HepG2 (cell line): Measurements from ENCODE around the gene ATP6V0A1. TPM values are rescaled to one million over a fixed set of nuclear protein-coding genes. Genes with fewer than 3 reads are reported as not detected.

Experiments
- ADNP ChIP-seq: sonication (generic); formaldehyde crosslinking; IDR thresholded peaks from 2 replicates; pipeline ENCODE4 v1.4.0; 2020; ENCODE audit warnings: missing genetic modification reagents
- HCFC1 ChIP-seq: fragments of 150-350 bp; IDR thresholded peaks from 2 replicates; pipeline ENCODE4 v1.6.1; 2014; ENCODE audit warnings: low read depth, low read length
- IRF9 ChIP-seq: sonication (generic); formaldehyde crosslinking; IDR thresholded peaks from 2 replicates; pipeline ENCODE4 v1.8.0; 2022; ENCODE audit warnings: missing genetic modification reagents, mild to moderate bottlenecking, borderline replicate concordance
- JDP2 ChIP-seq: sonication (generic); formaldehyde crosslinking; IDR thresholded peaks from 2 replicates; pipeline ENCODE4 v1.8.1; 2022; ENCODE audit warnings: missing genetic modification reagents, borderline replicate concordance
- MEF2D ChIP-seq: sonication (generic); formaldehyde crosslinking; IDR thresholded peaks from 2 replicates; pipeline ENCODE4 v1.5.1; 2020; ENCODE audit warnings: mild to moderate bottlenecking, missing genetic modification reagents
- NONO ChIP-seq, 2 experiments: fragments of 450-650 bp in 1 of 2; sonication (generic) in 1 of 2; formaldehyde crosslinking in 1 of 2; IDR thresholded peaks in 1 of 2; conservative IDR thresholded peaks in 1 of 2; 2 replicates each; pipeline versions ENCODE4 v1.6.1 to v1.8.0; 2017 to 2022; ENCODE audit warnings: mild to moderate bottlenecking in 1 of 2, missing genetic modification reagents in 1 of 2, moderate library complexity in 1 of 2
- NR2F2 ChIP-seq: IDR thresholded peaks from 2 replicates; pipeline ENCODE4 v1.6.1; 2012; ENCODE audit warnings: low read depth, inconsistent platforms, borderline replicate concordance
- SMAD3 ChIP-seq: sonication (generic); formaldehyde crosslinking; IDR thresholded peaks from 2 replicates; pipeline ENCODE4 v1.4.0; 2020; ENCODE audit warnings: missing genetic modification reagents
- YEATS2 ChIP-seq: sonication (generic); formaldehyde crosslinking; IDR thresholded peaks from 2 replicates; pipeline ENCODE4 v1.4.0; 2020; ENCODE audit warnings: missing genetic modification reagents, borderline replicate concordance
- ZBTB38 ChIP-seq: sonication (generic); formaldehyde crosslinking; IDR thresholded peaks from 2 replicates; pipeline ENCODE4 v1.5.1; 2020; ENCODE audit warnings: mild to moderate bottlenecking, missing genetic modification reagents
- ZNF230 ChIP-seq: sonication (generic); formaldehyde crosslinking; IDR thresholded peaks from 2 replicates; pipeline ENCODE4 v1.4.0; 2020; ENCODE audit warnings: mild to moderate bottlenecking, missing genetic modification reagents
- ZNF292 ChIP-seq: sonication (generic); formaldehyde crosslinking; IDR thresholded peaks from 2 replicates; pipeline ENCODE4 v1.8.1; 2022; ENCODE audit warnings: mild to moderate bottlenecking, low read depth, missing genetic modification reagents, borderline replicate concordance
- ZNF33A ChIP-seq: sonication (generic); formaldehyde crosslinking; IDR thresholded peaks from 2 replicates; pipeline ENCODE4 v1.5.1; 2020; ENCODE audit warnings: missing genetic modification reagents, mild to moderate bottlenecking, moderate library complexity, borderline replicate concordance
- ZNF441 ChIP-seq: sonication (generic); formaldehyde crosslinking; IDR thresholded peaks from 2 replicates; pipeline ENCODE4 v1.7.0; 2021; ENCODE audit warnings: missing genetic modification reagents, borderline replicate concordance
- ZNF644 ChIP-seq: IDR thresholded peaks from 2 replicates; pipeline ENCODE4 v1.6.1; 2016; ENCODE audit warnings: low read depth
- ZSCAN31 ChIP-seq: sonication (generic); formaldehyde crosslinking; IDR thresholded peaks from 2 replicates; pipeline ENCODE4 v1.5.0; 2020; ENCODE audit warnings: low read depth, mild to moderate bottlenecking, missing genetic modification reagents
- polyA plus RNA-seq, 8 experiments: library from polyadenylated mRNA; depleted of rRNA in 3 of 8; stranded (reverse) in 7 of 8; unstranded in 1 of 8; fragments of >200 nt; fragmentation: Illumina TruSeq in 4 of 8; extraction: Trizol in 4 of 8; gene quantifications; 2 replicates each; pipeline versions ENCODE4 v1.2.1 to v1.2.3, GENCODE V29; 2011 to 2016; ENCODE audit warnings: low read depth in 4 of 8, missing spikeins in 1 of 8, mixed read lengths in 1 of 8; ENCODE audit not compliant: insufficient read depth in 1 of 8
- total RNA-seq, 5 experiments: library from RNA; depleted of rRNA; stranded (reverse); fragments of >200 nt; fragmentation: Illumina TruSeq; extraction: Trizol; gene quantifications; 2 replicates each; pipeline ENCODE4 v1.2.3, GENCODE V29; 2016; ENCODE audit warnings: low read depth in 1 of 5
- TF ChIP-seq, protein P1 (sequence below): sonication (generic); formaldehyde crosslinking; IDR thresholded peaks from 2 replicates; pipeline ENCODE4 v1.5.1; 2020; ENCODE audit warnings: missing genetic modification reagents, mild to moderate bottlenecking, borderline replicate concordance
- TF ChIP-seq, protein P2 (sequence below): sonication (generic); formaldehyde crosslinking; conservative IDR thresholded peaks from 2 replicates; pipeline ENCODE4 v1.4.0; 2020; ENCODE audit warnings: missing genetic modification reagents
- TF ChIP-seq, protein P3 (sequence below): sonication (generic); formaldehyde crosslinking; IDR thresholded peaks from 2 replicates; pipeline ENCODE4 v1.5.0; 2020; ENCODE audit warnings: mild to moderate bottlenecking, missing genetic modification reagents
- TF ChIP-seq, protein P4 (sequence below): sonication (generic); formaldehyde crosslinking; IDR thresholded peaks from 2 replicates; pipeline ENCODE4 v1.9.0; 2021; ENCODE audit warnings: missing genetic modification reagents, mild to moderate bottlenecking, borderline replicate concordance

The ATP6V0A1 gene
- total and polyA plus RNA-seq, 2 of the 13 experiments (the other 11 are each of a cell fraction or from before 2014, with no cell fraction given): 27.9 to 54.1 TPM

- TF ChIP-seq, protein P1, sequence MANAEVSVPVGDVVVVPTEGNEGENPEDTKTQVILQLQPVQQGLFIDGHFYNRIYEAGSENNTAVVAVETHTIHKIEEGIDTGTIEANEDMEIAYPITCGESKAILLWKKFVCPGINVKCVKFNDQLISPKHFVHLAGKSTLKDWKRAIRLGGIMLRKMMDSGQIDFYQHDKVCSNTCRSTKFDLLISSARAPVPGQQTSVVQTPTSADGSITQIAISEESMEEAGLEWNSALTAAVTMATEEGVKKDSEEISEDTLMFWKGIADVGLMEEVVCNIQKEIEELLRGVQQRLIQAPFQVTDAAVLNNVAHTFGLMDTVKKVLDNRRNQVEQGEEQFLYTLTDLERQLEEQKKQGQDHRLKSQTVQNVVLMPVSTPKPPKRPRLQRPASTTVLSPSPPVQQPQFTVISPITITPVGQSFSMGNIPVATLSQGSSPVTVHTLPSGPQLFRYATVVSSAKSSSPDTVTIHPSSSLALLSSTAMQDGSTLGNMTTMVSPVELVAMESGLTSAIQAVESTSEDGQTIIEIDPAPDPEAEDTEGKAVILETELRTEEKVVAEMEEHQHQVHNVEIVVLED (CRISPR knock-in tag): peak; percentile 97
- TF ChIP-seq, protein P2, sequence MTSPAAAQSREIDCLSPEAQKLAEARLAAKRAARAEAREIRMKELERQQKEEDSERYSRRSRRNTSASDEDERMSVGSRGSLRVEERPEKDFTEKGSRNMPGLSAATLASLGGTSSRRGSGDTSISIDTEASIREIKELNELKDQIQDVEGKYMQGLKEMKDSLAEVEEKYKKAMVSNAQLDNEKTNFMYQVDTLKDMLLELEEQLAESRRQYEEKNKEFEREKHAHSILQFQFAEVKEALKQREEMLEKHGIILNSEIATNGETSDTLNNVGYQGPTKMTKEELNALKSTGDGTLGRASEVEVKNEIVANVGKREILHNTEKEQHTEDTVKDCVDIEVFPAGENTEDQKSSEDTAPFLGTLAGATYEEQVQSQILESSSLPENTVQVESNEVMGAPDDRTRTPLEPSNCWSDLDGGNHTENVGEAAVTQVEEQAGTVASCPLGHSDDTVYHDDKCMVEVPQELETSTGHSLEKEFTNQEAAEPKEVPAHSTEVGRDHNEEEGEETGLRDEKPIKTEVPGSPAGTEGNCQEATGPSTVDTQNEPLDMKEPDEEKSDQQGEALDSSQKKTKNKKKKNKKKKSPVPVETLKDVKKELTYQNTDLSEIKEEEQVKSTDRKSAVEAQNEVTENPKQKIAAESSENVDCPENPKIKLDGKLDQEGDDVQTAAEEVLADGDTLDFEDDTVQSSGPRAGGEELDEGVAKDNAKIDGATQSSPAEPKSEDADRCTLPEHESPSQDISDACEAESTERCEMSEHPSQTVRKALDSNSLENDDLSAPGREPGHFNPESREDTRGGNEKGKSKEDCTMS (CRISPR knock-in tag): no peak
- TF ChIP-seq ZNF292 (CRISPR knock-in tag) (no peak), JDP2 (no peak), ZNF230 (no peak), IRF9 (peak; percentile 85; the same call in 1 of the 2 replicates), ZSCAN31 (peak; percentile 65; the same call in 1 of the 2 replicates), ZNF441 (CRISPR knock-in tag) (peak; percentile 97), ZNF33A (CRISPR knock-in tag) (no peak), SMAD3 (CRISPR knock-in tag) (no peak), ZBTB38 (CRISPR knock-in tag) (peak; percentile 69; the same call in 1 of the 2 replicates), ZNF644 (CRISPR knock-in tag) (peak; percentile 70; the same call in 1 of the 2 replicates), NR2F2 (0 out of 2 replicates have a peak, but pooled peaks have one; percentile 20), ADNP (no peak), NONO (IDR thresholded peaks at IDR 0.05) (no peak), NONO (CRISPR knock-in tag; conservative IDR thresholded peaks at IDR 0.05) (peak; percentile 87; the same call in 1 of the 2 replicates), HCFC1 (peak; percentile 25; the same call in 1 of the 2 replicates), MEF2D (CRISPR knock-in tag) (no peak; the same call in 1 of the 2 replicates), YEATS2 (peak; percentile 59; the same call in 1 of the 2 replicates)
- TF ChIP-seq, protein P3, sequence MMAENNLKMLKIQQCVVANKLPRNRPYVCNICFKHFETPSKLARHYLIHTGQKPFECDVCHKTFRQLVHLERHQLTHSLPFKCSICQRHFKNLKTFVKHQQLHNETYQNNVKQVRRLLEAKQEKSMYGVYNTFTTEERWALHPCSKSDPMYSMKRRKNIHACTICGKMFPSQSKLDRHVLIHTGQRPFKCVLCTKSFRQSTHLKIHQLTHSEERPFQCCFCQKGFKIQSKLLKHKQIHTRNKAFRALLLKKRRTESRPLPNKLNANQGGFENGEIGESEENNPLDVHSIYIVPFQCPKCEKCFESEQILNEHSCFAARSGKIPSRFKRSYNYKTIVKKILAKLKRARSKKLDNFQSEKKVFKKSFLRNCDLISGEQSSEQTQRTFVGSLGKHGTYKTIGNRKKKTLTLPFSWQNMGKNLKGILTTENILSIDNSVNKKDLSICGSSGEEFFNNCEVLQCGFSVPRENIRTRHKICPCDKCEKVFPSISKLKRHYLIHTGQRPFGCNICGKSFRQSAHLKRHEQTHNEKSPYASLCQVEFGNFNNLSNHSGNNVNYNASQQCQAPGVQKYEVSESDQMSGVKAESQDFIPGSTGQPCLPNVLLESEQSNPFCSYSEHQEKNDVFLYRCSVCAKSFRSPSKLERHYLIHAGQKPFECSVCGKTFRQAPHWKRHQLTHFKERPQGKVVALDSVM: 0 out of 2 replicates have a peak, but pooled peaks have one; percentile 2
- TF ChIP-seq, protein P4, sequence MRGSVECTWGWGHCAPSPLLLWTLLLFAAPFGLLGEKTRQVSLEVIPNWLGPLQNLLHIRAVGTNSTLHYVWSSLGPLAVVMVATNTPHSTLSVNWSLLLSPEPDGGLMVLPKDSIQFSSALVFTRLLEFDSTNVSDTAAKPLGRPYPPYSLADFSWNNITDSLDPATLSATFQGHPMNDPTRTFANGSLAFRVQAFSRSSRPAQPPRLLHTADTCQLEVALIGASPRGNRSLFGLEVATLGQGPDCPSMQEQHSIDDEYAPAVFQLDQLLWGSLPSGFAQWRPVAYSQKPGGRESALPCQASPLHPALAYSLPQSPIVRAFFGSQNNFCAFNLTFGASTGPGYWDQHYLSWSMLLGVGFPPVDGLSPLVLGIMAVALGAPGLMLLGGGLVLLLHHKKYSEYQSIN: no peak
Observed at GRCh38 chr17:42458497-42459255, at the start of gene ATP6V0A1 (continued).
